T-helper 1 cell treated with Interleukin-12 subunit alpha and Interleukin-12 subunit beta and Interleukin-4 antibody, amounts not matched to agents 30 ng/mL and 1 ng/mL, for 36 hours (primary cell): Measurements from ENCODE around the gene GP2. TPM values are rescaled to one million over a fixed set of nuclear protein-coding genes. Genes with fewer than 3 reads are reported as not detected.

Experiments used
- intact Hi-C: fragments of 100-400 bp; cut with micrococcal nuclease; formaldehyde crosslinking; loops from one replicate; pipeline ENCODE4 v1.15.1; 2024
- total RNA-seq: library from RNA; stranded (reverse); gene quantifications from 2 replicates; pipeline ENCODE4 v1.2.3, GENCODE V29; 2022

GP2 gene
- total RNA-seq, 1 donor from 2014 or later, result not detected

DNA sequence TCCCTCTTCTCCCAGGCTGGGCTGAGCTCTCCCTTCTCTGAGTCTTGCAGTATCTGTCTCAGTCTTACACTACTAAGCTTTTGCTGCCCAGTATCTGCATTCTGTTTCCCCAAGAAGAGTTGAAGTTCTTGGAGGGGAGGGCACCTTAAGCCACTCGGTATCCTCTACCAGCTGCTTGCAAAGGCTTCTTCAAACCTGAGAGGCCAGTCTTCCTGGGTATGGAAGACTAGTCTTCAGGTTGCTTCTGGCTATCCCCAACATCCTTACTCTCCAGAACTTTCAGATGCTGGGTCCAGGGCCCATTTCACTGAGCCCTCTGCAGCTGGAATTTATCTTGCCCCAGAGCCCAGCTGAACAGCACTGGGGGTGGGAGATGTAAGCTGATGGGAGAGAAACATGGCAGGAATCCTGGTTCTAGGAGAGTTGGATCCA lies 20.1 kb downstream of the GP2 start:
- intact Hi-C loops, result no loop called here

DNA sequence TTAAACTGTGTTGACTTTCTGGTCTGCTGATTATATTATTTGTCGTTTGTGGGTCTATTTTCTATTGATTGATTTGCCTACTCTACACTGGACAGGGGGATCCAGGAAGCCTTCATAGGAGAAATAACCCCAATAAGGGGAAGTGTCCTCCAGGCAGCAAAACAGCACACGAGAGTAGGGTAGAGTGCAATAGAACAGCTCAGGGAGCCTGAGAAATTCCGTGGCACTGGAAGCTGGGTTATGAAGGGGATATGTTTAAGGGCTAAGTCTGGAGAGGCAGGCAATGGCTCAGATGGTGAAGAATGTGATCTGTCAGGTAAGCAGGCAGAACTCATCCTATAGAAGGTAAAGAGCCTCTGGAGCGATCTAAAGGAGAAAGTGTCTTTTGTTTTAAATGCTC lies 20.9 kb downstream of the GP2 start:
- intact Hi-C loops, result no loop called here

- intact Hi-C loops, result no loop called here
Observed at GRCh38 chr16:20303012-20303411, 24.3 kb downstream of the GP2 start.

DNA sequence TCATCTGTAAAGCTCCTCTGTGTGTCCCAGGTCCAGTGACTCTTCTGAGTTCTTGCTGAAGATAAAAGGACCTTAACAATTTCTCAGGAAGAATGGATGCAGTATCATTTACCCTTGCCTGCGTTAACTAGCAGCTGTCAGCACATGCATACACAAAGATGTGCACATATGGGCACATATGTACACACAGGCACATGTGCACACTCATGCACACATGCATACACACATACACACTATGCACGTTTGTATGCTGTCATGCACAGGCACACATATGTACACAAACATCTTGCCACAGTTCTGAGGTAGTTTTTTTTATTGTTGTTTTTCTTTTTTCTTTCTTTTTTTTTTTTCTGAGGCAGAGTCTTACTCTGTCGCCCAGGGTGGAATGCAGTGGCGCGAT lies 24.9 kb downstream of the GP2 start:
- intact Hi-C loops, result no loop called here

- intact Hi-C loops, result loop anchor here (2.0 kb wide), 1 partner anchor 403 kb away; no protein-coding TSS in a partner anchor
Observed at GRCh38 chr16:20301840-20302239, 25.5 kb downstream of the GP2 start.

DNA sequence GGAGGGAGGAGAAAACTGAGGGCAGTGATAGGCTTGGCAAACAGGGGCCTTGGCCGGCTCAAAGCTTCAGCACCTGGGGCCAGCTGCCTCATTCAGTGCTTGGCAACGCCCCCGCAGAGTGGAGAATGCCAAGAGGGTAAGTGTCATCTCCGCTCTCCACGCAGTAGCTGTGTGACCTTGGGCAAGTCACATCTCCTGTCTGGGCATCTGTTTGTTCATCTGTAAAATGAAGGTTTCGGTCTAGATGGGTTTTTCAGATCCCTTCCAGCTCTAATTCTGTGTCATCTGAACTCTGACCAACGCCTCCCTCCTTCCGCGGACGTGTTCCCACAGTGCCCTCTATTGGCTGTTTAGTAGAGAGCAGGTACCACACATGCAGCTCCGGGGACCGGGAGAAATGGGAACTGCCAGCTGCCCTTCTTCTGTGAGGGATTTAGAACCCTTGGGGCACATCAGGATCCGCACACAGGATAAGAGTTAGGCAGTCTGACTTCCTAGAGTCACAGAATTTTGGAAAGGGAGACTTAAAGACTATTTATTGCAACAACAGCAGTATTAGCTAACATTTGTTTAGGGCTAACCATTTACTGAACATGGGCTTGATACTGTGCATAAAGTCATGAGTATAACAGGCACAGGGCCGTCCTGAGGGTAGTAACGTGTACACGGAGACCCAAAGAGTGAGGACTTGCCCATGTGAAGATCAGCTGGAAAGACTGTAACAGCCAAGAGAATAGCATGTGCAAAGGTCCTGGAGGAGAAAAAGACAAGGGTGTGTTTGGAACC lies 26.8 kb downstream of the GP2 start:
- intact Hi-C loops, result loop anchor here (1.0 to 2.0 kb wide), 2 partner anchors 393 to 402 kb away; no protein-coding TSS in a partner anchor

DNA sequence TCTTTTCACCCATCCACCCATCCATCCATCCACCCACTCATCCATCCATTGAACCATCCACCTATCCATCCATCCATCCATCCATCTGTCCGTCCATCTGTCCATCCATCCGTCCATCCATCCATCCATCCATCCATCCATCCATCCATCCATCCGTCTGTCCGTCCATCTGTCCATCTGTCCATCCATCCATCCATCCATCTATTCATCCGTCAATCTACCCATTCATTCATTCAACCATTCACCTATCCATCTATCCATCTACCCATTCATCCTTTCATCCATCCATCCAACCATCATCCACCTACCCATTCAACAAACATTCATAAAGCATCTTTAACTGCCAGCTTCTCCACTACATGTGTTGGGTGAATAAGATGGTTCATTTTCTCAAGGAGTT lies 28.9 kb downstream of the GP2 start:
- intact Hi-C loops, result no loop called here

GRCh38 chr16:20291208-20292206 lies 35.8 kb downstream of the GP2 start:
- intact Hi-C loops, result no loop called here

GRCh38 chr16:20289571-20289970 lies 37.7 kb downstream of the GP2 start:
- intact Hi-C loops, result no loop called here

DNA sequence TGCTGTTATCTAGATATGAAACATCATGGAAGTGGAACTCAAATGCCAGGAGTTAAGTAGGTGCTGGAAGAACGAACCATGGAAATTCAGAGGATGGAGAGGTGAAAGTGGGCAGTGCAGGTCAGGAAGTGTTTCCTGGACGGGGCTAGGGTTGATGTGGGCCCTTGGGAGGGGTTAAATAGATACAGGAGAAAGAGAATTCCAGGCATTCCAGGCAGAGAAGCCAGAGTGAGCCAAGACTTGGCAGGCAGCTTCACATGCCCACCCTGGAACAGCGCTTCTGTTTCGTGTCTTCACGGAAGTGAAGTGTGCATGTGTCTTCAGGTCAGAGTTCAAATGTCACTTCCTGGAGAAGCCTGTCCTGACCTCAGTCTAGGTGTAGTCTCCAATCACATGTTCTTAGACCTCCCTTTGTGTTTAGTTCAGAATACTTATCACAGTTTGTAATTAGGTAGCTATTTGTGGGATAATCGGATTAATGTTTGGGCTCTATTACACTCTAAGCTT lies 41.3 kb downstream of the GP2 start:
- intact Hi-C loops, result no loop called here

- intact Hi-C loops, result no loop called here
Observed at GRCh38 chr16:20280259-20280658, 47.1 kb downstream of the GP2 start.

- intact Hi-C loops, result no loop called here
Observed at GRCh38 chr16:20271893-20272292, 55.4 kb downstream of the GP2 start.

- intact Hi-C loops, result no loop called here
Observed at GRCh38 chr16:20268409-20268808, 58.9 kb downstream of the GP2 start.

DNA sequence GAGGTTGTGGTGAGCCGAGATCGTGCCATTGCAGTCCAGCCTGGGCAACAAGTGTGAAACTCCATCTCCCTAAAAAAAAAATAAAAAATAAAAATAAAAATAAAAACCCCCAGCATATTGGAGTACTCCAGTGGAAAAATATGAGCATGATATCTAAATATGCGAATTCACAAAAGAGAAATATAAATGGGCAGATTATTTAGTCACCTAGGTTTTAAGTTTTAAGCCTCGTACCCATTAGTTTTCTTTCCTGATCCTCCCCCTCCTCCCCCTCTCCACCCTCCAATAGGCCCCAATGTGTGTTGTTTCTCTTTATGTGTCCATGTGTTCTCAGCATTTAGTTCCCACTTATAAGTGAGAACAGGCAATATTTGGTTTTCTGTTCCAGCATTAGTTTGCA lies 62.3 kb downstream of the GP2 start:
- intact Hi-C loops, result no loop called here

- intact Hi-C loops, result no loop called here
Observed at GRCh38 chr16:20263138-20263855, 64.0 kb downstream of the GP2 start.

DNA sequence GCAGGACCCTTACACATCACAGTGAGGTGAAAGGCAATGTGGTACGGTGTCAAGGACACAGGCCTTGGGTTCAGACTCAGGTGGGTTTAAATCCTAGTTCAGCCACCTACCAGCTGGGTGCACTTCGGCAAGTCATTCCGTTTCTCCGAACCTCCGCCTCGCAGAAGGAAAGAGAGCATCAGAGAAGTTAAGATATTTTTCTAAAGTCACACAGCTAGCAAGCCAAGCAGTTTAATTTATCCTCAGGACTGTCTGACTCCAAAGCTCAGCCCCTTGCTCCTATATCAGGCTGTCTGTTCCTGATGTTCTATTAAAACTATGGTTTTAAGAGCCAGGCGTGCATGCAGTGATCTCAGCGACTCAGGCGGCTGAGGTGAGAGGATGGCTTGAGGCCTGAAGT lies 65.1 kb downstream of the GP2 start:
- intact Hi-C loops, result no loop called here

GRCh38 chr16:20260215-20261009 lies 66.9 kb downstream of the GP2 start:
- intact Hi-C loops, result no loop called here
